Measurements from ENCODE around the gene ESYT1.

DNA sequence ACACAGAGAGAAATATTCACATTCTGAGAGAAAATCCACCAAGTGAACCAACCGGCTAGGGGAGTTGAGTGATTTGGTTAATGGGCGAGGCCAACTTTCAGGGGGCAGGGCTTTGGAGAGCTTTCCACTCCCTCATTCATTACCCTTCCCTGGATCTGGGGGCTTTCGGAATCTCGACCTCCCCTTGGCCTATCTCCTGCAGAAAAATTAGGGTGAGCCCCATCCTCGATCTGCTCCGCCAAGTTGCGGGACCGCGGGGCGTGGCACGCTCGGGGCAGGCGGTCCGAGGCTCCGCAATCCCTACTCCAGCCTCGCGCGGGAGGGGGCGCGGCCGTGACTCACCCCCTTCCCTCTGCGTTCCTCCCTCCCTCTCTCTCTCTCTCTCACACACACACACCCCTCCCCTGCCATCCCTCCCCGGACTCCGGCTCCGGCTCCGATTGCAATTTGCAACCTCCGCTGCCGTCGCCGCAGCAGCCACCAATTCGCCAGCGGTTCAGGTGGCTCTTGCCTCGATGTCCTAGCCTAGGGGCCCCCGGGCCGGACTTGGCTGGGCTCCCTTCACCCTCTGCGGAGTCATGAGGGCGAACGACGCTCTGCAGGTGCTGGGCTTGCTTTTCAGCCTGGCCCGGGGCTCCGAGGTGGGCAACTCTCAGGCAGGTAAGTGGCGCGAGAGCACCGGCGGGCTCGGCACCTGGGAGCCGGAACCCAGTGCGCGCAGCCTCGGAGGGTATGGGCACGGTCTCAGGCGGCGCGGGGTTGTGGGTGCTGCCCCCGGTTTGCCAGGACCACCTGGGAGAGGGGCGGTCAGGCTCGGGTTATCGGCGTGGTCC, 48.1 kb upstream of the ESYT1 start, which contains the start of gene ERBB3:
- TF ChIP-seq, protein P1, sequence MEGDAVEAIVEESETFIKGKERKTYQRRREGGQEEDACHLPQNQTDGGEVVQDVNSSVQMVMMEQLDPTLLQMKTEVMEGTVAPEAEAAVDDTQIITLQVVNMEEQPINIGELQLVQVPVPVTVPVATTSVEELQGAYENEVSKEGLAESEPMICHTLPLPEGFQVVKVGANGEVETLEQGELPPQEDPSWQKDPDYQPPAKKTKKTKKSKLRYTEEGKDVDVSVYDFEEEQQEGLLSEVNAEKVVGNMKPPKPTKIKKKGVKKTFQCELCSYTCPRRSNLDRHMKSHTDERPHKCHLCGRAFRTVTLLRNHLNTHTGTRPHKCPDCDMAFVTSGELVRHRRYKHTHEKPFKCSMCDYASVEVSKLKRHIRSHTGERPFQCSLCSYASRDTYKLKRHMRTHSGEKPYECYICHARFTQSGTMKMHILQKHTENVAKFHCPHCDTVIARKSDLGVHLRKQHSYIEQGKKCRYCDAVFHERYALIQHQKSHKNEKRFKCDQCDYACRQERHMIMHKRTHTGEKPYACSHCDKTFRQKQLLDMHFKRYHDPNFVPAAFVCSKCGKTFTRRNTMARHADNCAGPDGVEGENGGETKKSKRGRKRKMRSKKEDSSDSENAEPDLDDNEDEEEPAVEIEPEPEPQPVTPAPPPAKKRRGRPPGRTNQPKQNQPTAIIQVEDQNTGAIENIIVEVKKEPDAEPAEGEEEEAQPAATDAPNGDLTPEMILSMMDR (IDR thresholded peaks at IDR 0.05) = peak in 2 of 3 donors; percentile 13 to 17
- no peak for TF ChIP-seq EP300 (IDR thresholded peaks at IDR 0.05)

Measured in ovary (tissue), 3 donors.